CD4-positive, alpha-beta T cell (primary cell): Measurements from ENCODE around the gene GPR35. TPM values are rescaled to one million over a fixed set of nuclear protein-coding genes. Genes with fewer than 3 reads are reported as not detected.
A peak's percentile ranks its signal among the peaks of the same experiment; 100 is the strongest.

ENCODE experiments used
- ATAC-seq: fragments of 200-7000 bp; cut with Tn5 transposase; one replicate; pipeline ENCODE4 v1.10.0; 2022; ENCODE audit warnings: mild to moderate bottlenecking; ENCODE audit not compliant: poor library complexity
- CTCF ChIA-PET: fragments of 350-600 bp; sonication (Branson Sonifier 250); formaldehyde crosslinking; loops from one replicate; lab custom pipeline; 2021; ENCODE audit warnings: antibody characterized with exemption, inconsistent platforms; lab: Charles Lee
- POLR2A ChIA-PET: fragments of 350-600 bp; sonication (Branson Sonifier 250); formaldehyde crosslinking; loops from one replicate; lab custom pipeline; 2021; ENCODE audit warnings: antibody characterized with exemption, inconsistent platforms; lab: Charles Lee
- DNase-seq, 14 experiments: peaks; one replicate each; pipeline ENCODE4 v3.0.0-alpha.2; 2013 to 2020; ENCODE audit warnings: mixed read lengths in 2 of 14
- H3K27ac ChIP-seq, 2 donors: one replicate each; pipeline versions ENCODE4 v1.5.1 to v1.7.0; 2013; ENCODE audit warnings: low read length in 2 of 2, low read depth in 1 of 2, mild to moderate bottlenecking in 1 of 2
- H3K27me3 ChIP-seq, 2 experiments: 1 replicate in 1 of 2; 2 replicates in 1 of 2; pipeline versions ENCODE4 v1.6.1 to v1.7.0; 2013; ENCODE audit warnings: low read length in 2 of 2, control low read depth in 1 of 2, mild to moderate bottlenecking in 1 of 2, moderate library complexity in 1 of 2; ENCODE audit not compliant: insufficient read depth in 2 of 2, control insufficient read depth in 1 of 2
- H3K36me3 ChIP-seq: one replicate; pipeline ENCODE4 v1.6.1; 2013; ENCODE audit warnings: low read length, control low read depth; ENCODE audit not compliant: insufficient read depth
- H3K4me1 ChIP-seq: one replicate; pipeline ENCODE4 v1.6.1; 2013; ENCODE audit warnings: low read length, control low read depth; ENCODE audit not compliant: insufficient read depth
- H3K4me3 ChIP-seq: one replicate; pipeline ENCODE4 v1.5.1; 2013; ENCODE audit warnings: mild to moderate bottlenecking, low read length, moderate library complexity
- H3K9me3 ChIP-seq, 2 experiments: 1 replicate in 1 of 2; 2 replicates in 1 of 2; pipeline versions ENCODE4 v1.6.1 to v1.7.0; 2013; ENCODE audit warnings: low read length in 2 of 2, mild to moderate bottlenecking in 2 of 2, control low read depth in 1 of 2, moderate library complexity in 1 of 2; ENCODE audit not compliant: control insufficient read depth in 1 of 2, insufficient read depth in 1 of 2
- H3K27ac Mint-ChIP-seq: one replicate; pipeline ENCODE4 v1.8.0; 2020; ENCODE audit warnings: mixed read lengths
- H3K27me3 Mint-ChIP-seq: one replicate; pipeline ENCODE4 v1.8.0; 2021; ENCODE audit warnings: mixed read lengths
- H3K36me3 Mint-ChIP-seq: one replicate; pipeline ENCODE4 v1.8.0; 2021; ENCODE audit warnings: low read depth, mixed read lengths
- H3K4me1 Mint-ChIP-seq: one replicate; pipeline ENCODE4 v1.8.0; 2021; ENCODE audit warnings: low read depth, mixed read lengths
- H3K4me3 Mint-ChIP-seq: one replicate; pipeline ENCODE4 v1.8.0; 2020; ENCODE audit warnings: mild to moderate bottlenecking, mixed read lengths
- H3K9me3 Mint-ChIP-seq: one replicate; pipeline ENCODE4 v1.8.0; 2020; ENCODE audit warnings: mixed read lengths
- intact Hi-C, 2 experiments: fragments of 100-400 bp; cut with DNase I in 1 of 2; cut with micrococcal nuclease in 1 of 2; formaldehyde crosslinking; loops; one replicate each; pipeline versions ENCODE4 v1.15.1 to v1.9.0; 2023 to 2025; cut with DNase I, micrococcal nuclease
- total RNA-seq, 174 experiments: library from RNA in 2 of 174; stranded (reverse) in 2 of 174; gene quantifications; one replicate each; pipeline ENCODE4 v1.2.3 and lab custom pipeline; 2021 to 2026
- TF ChIP-seq, protein P1 (sequence below): fragments of 200-600 bp; IDR thresholded peaks from one replicate; pipeline ENCODE4 v1.8.0; 2022; ENCODE audit warnings: antibody characterized with exemption, mild to moderate bottlenecking

Gene GPR35
- total RNA-seq, 2 experiments from 2014 or later, result 7.1 to 7.2 TPM

DNA sequence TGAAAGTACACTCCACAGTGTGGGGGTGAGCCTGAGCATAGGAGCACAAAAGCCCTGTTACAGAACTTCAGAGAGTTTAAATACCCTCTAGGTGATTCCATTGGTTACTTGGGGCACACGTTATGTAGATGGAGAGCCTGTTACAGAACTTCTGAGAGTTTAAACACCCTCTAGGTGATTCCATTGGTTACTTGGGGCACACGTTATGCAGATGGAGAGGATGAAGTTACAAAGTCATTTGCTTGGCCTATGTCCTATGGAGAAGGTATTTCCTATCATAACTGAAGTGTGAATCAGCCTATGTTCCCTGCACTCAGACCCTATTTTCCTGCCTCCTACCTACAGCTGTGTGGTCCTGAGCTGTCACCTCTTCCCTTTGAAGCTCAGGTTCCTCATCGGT, 42.5 kb upstream of the GPR35 start:
- no peak overlapping the region for H3K4me3 ChIP-seq
- no peaks in the 10 kb centered on the region for H3K27me3 Mint-ChIP-seq
- POLR2A ChIA-PET, result no interaction called here
- H3K36me3 Mint-ChIP-seq, result peaks cover 45% of the 10 kb centered on the region
- H3K9me3 ChIP-seq, result no peaks in the 10 kb centered on the region
- ATAC-seq (no peak), DNase-seq (no peak)
- H3K4me1 Mint-ChIP-seq, result peaks cover 54% of the 10 kb centered on the region
- intact Hi-C loops, result loop anchor here in 1 of 2 experiments (10.0 kb wide), 3 partner anchors 252 to 1052 kb away; partner anchors contain the start of genes ATG4B, MTERF4 and THAP4
- peak overlapping the region; percentile 39 for H3K27ac Mint-ChIP-seq
- H3K36me3 ChIP-seq, result peaks cover 10% of the 10 kb centered on the region
- H3K27me3 ChIP-seq, result no peaks in the 10 kb centered on the region
- CTCF ChIA-PET, result interaction anchor here (1.2 kb wide), 1 partner anchor 26 kb away, joined by 3 read pairs; no protein-coding TSS in a partner anchor
- H3K9me3 Mint-ChIP-seq, result no peaks in the 10 kb centered on the region
- no peak overlapping the region for H3K27ac ChIP-seq
- H3K4me3 Mint-ChIP-seq, result peak overlapping the region; percentile 25
- peaks cover 63% of the 10 kb centered on the region for H3K4me1 ChIP-seq
- TF ChIP-seq, protein P1, sequence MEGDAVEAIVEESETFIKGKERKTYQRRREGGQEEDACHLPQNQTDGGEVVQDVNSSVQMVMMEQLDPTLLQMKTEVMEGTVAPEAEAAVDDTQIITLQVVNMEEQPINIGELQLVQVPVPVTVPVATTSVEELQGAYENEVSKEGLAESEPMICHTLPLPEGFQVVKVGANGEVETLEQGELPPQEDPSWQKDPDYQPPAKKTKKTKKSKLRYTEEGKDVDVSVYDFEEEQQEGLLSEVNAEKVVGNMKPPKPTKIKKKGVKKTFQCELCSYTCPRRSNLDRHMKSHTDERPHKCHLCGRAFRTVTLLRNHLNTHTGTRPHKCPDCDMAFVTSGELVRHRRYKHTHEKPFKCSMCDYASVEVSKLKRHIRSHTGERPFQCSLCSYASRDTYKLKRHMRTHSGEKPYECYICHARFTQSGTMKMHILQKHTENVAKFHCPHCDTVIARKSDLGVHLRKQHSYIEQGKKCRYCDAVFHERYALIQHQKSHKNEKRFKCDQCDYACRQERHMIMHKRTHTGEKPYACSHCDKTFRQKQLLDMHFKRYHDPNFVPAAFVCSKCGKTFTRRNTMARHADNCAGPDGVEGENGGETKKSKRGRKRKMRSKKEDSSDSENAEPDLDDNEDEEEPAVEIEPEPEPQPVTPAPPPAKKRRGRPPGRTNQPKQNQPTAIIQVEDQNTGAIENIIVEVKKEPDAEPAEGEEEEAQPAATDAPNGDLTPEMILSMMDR, result no peak

DNA sequence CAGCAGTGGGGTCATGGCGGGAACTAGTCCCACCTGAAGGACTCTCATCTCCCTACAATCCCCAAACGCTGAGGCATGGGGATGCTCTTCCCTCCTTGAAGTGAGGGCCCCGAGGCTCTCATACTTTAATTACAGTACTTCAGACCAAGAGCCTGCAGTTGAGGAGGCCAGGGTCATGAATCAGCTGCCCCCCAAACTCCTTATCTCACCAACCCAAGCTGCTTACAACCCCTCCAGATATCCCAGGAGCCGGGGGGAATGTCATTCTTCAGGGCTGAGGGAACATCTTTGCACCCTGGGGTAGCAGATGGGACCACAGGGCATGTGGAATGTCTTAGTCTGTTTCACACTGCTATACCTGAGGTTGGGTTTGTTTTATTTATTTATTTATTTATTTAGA, 41.5 kb upstream of the GPR35 start:
- no peak overlapping the region for H3K27ac ChIP-seq
- H3K27ac Mint-ChIP-seq, result no peak overlapping the region
- ATAC-seq (no peak), DNase-seq (no peak)
- no peaks in the 10 kb centered on the region for H3K27me3 ChIP-seq
- POLR2A ChIA-PET, result interaction anchor here (6.1 kb wide), 1 partner anchor 17 kb away, joined by 224 read pairs; the partner anchor contains the start of gene RNPEPL1
- intact Hi-C loops, result loop anchor here in 1 of 2 experiments (2.0 to 10.0 kb wide), 4 partner anchors 251 to 1051 kb away; partner anchors contain the start of genes ATG4B, MTERF4, STK25 and THAP4
- TF ChIP-seq, protein P1, result no peak
- CTCF ChIA-PET, result no interaction called here
- H3K36me3 ChIP-seq, result peaks cover 1% of the 10 kb centered on the region
- no peaks in the 10 kb centered on the region for H3K9me3 ChIP-seq
- no peaks in the 10 kb centered on the region for H3K9me3 Mint-ChIP-seq
- no peak overlapping the region for H3K4me3 Mint-ChIP-seq
- H3K4me3 ChIP-seq, result no peak overlapping the region
- no peaks in the 10 kb centered on the region for H3K27me3 Mint-ChIP-seq
- H3K4me1 Mint-ChIP-seq, result peaks cover 62% of the 10 kb centered on the region
- H3K36me3 Mint-ChIP-seq, result peaks cover 48% of the 10 kb centered on the region
- peaks cover 63% of the 10 kb centered on the region for H3K4me1 ChIP-seq

DNA sequence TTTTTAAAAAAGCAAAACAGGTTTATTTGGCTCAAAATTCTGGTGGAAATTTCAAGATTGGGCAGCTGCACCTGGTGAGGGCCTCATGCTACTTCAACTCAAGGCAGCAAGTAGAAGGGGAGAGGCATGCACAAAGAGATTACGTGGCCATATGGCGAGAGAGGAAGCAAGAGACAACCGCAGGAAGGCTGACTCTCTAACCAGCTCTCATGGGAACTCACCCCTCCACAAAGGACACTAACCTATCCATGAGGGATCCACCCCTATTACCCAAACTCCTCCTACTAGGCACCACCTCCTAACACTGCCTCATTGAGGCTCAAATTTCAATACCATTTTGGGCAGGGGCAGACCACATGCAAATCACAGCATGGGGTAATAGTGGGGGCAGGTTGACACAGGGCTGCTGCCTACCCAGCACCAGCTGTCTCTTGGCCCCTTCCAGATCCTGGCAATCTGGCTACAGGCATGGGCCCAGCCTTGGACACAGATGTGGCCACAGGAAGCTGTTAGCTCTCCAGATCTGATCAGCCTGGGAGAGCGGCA, 40.7 kb upstream of the GPR35 start:
- peaks cover 6% of the 10 kb centered on the region for H3K36me3 ChIP-seq
- TF ChIP-seq, protein P1, result no peak
- Mint-ChIP-seq H3K27me3 (no peaks in the 10 kb centered on the region), H3K4me3 (peak overlapping the region; percentile 95), H3K9me3 (no peaks in the 10 kb centered on the region), H3K36me3 (peaks cover 48% of the 10 kb centered on the region), H3K27ac (peak overlapping the region; percentile 63), H3K4me1 (peaks cover 58% of the 10 kb centered on the region)
- ChIA-PET POLR2A (interaction anchor here (6.1 kb wide), 1 partner anchor 18 kb away, joined by 224 read pairs; the partner anchor contains the start of gene RNPEPL1), CTCF (interaction anchor here (1.4 to 3.4 kb wide), 2 partner anchors 19 to 28 kb away, joined by 5 to 40 read pairs; partner anchors contain the start of gene RNPEPL1)
- DNase-seq (peak in 2 of 14 experiments; percentile 37 to 61), ATAC-seq (no peak)
- H3K4me3 ChIP-seq, result no peak overlapping the region
- no peaks in the 10 kb centered on the region for H3K9me3 ChIP-seq
- peaks cover 62% of the 10 kb centered on the region for H3K4me1 ChIP-seq
- intact Hi-C loops, result loop anchor here in 1 of 2 experiments (1.0 to 10.0 kb wide), 9 partner anchors 15 to 1103 kb away; partner anchors contain the start of genes ATG4B, DTYMK, GPC1 and MTERF4
- no peak overlapping the region for H3K27ac ChIP-seq
- no peaks in the 10 kb centered on the region for H3K27me3 ChIP-seq
